Raji (cell line): ENCODE results near the gene FYN.

ENCODE experiments used
- POLR2A ChIP-seq: IDR thresholded peaks from 2 replicates; pipeline ENCODE4 v1.6.1; 2011; ENCODE audit warnings: low read depth, low read length, control low read depth; ENCODE audit not compliant: insufficient read depth

FYN gene

GRCh38 chr6:111651185-111652034, 221.8 kb downstream of the FYN start:
- TF ChIP-seq POLR2A = no peak

DNA sequence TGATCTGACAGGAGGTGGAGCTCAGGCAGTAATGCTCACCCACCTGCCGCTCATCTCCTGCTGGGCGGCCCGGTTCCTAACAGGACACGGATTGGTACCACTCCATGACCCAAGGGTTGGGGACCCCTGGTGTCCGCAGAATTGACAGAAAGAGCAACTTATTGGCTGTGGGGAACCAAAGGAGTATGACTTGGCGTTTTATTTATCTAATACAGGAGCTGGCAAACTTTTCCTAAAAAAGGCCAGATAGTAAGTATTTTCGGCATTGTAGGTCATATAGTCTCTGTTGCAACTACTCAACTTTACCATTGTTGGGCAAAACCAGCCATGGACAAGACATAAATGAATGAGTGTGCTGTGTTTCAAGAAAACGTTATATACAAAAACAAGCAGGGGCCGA, 223.2 kb downstream of the FYN start:
- TF ChIP-seq POLR2A = no peak

GRCh38 chr6:111648100-111648499, 225.2 kb downstream of the FYN start:
- TF ChIP-seq POLR2A = no peak

GRCh38 chr6:111646942-111647341, 226.3 kb downstream of the FYN start:
- TF ChIP-seq POLR2A = no peak

DNA sequence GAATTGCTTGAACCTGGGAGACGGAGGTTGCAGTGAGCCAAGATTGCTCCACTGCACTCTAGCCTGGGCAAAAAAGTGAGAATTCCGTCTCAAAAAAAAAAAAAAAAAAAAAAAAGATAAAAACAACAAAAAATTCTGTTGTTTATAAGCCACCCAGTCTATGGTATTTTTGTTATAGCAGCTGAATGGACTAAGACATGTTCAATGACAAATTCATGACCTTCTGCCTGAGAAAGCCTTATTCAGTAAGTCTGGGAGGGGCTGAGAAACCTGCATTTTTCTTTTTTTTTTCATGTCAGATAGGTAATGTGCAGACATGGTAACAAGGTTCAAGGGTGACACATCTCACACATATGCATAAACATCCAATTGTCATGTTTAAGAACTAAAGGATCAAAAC, 227.2 kb downstream of the FYN start:
- TF ChIP-seq POLR2A = no peak

DNA sequence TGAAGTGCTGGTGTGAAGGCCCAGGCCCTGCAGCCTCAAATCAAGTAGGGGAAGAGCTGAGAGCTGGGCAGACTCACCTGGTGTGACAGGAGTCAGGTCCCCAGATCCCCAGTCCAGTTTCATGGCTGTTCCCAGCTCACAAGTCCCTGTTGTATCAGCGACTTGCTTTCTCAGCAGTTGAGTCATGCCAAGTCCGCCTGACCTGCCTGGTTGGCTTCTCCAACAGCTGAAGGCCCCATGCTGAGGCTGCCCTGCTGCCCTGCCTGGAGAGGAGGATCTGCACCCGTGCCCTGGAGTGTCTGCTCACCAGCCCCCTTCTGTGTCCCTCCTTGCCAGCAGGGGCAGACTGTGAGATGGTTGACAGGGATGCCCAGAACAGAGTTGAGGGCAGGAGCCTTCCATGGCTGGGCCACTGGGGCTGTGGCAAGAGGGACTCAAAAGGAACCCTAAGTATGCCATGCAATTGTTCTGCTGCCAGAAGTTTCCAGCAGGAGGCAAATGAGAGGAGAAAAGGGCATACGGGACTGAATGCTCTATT, 228.3 kb downstream of the FYN start:
- no peak for TF ChIP-seq POLR2A

DNA sequence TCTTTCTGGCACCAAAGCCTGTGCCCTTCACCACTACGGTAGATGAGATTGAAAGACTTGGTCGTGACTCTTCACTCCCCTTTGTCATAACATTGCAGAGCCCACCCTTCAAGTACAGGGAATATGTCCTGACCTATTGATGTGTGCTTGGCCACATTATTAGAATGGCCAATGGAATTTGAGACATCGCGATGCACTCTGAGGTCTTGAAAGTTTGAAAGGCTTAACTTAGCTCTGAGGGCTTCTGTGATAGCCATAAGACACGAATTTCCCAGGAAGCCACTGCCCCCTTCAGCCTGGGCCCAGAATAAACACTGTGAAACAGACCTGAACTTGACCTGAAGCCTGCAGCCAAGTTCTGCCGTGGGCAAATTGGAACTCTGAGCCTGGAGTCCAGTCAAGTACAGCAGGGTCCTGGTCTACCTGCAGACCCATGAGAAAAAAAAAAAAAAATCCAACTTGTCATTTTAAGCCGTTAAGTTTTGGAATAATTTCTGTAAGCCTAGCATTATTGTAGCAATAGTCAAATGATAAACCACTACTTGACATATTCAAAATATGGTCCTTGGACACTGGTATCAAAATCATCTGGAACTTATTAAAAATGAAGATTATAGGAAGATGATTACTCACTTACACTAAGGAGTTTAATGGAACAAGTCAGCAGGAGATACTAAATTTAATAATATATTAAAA, 230.6 kb downstream of the FYN start:
- no peak for TF ChIP-seq POLR2A

- TF ChIP-seq POLR2A = no peak
Observed at GRCh38 chr6:111639266-111639665, 234.0 kb downstream of the FYN start.

- TF ChIP-seq POLR2A = no peak
Observed at GRCh38 chr6:111633822-111634221, 239.4 kb downstream of the FYN start.

DNA sequence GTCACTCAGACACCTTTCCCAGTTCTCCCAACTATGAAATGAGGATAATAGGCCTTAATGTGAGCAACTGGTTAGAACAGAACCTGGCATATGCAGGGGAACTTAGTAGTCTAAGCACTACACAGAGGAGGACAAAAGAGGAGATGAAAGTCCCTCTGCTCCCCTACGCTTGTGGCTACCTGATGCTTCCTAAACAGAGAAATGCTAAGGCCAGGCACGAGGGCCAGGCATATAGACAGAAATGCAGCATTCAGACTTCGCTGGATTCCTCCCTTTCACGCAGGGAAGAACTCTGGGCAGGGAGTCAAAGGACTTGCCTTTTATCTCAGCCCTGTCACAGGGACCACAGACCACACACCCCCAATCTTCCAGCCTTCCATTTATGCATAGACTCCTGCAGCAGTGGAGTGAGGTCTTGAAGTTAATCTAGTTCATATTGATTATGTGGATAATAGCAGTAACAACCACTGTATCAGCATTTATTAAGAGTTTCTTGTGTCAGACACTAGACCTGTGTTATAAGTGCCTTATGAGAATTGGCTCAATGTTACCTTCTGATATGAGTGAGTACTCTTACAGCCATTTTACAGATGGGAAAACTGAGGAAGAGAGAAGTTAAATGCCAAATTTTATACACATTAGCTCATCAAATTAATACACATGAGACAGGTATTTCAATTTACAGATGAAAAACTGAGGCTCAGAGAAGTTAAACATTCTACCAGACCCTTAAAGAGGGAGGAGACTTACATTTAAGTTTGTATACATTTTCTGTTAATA, 240.6 kb downstream of the FYN start:
- no peak for TF ChIP-seq POLR2A

GRCh38 chr6:111631903-111632460, 241.3 kb downstream of the FYN start:
- TF ChIP-seq POLR2A = no peak

DNA sequence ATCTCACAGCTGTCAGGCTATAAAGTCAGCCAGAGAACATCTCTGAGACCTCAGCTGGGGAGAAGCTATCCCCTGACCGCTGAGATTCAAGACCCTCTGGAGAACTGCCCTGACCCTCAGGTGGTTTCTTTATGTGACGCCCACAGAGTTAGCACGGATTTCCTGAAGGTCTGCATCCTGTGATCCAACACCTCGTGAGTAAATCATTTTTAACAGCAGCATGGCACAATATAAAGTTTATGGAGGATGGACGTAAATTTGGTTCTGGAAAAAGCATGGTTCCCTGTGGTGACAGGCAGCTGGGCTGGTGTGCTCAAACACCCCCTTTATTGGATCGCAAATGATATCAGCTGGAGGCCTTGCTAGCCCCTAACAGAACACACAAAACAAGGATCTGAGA, 242.2 kb downstream of the FYN start:
- no peak for TF ChIP-seq POLR2A

GRCh38 chr6:111628142-111628850, 245.0 kb downstream of the FYN start:
- TF ChIP-seq POLR2A = no peak

- TF ChIP-seq POLR2A = no peak
Observed at GRCh38 chr6:111626441-111626840, 246.8 kb downstream of the FYN start.
